Measurements from ENCODE around the gene CTNNA3. TPM values are rescaled to one million over a fixed set of nuclear protein-coding genes. Genes with fewer than 3 reads are reported as not detected.

Gene CTNNA3
- total RNA-seq, 1 experiment from 2014 or later: 0.85 TPM

DNA sequence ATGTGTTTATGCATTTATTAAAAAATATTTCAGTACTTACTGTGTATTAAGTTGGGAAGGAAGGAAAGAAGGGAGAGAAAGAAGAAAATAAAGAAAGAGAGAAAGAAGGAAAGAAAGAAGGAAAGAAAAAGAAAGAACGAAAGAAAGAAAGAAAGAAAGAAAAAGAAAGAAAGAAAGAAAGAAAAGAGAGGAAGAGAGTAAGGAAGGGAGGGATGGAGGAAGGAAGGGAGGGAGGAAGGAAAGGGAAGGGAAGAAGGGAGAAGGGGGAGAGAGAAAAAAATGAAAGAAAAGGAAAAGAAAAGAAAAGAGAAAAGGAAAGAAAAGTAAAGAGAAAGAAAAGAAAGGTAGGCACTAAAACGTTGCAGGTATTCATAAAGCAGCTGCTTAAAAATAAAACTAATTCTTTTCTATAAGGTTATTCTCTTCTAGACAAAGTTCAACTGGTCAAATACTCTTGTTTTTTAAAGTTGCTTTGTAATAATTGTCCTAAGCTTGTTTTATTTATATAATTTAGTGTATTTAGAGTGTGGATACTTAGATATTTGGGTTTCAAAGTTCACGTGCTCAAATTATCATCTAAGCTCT, 1473.4 kb downstream of the CTNNA3 start:
- DNase-seq (ENCODE audit: low read depth, low spot score) (no peak), ATAC-seq (no peak)
- TF ChIP-seq TCF7L2 (IDR thresholded peaks at IDR 0.05; ENCODE audit: low read depth, low read length) (no peak), POLR2AphosphoS5 (IDR thresholded peaks at IDR 0.05; ENCODE audit: low read depth, low read length) (no peak), SIN3A (IDR thresholded peaks at IDR 0.05; ENCODE audit: borderline replicate concordance, insufficient read depth, low read depth, low read length) (no peak)
- TF ChIP-seq, protein P1, sequence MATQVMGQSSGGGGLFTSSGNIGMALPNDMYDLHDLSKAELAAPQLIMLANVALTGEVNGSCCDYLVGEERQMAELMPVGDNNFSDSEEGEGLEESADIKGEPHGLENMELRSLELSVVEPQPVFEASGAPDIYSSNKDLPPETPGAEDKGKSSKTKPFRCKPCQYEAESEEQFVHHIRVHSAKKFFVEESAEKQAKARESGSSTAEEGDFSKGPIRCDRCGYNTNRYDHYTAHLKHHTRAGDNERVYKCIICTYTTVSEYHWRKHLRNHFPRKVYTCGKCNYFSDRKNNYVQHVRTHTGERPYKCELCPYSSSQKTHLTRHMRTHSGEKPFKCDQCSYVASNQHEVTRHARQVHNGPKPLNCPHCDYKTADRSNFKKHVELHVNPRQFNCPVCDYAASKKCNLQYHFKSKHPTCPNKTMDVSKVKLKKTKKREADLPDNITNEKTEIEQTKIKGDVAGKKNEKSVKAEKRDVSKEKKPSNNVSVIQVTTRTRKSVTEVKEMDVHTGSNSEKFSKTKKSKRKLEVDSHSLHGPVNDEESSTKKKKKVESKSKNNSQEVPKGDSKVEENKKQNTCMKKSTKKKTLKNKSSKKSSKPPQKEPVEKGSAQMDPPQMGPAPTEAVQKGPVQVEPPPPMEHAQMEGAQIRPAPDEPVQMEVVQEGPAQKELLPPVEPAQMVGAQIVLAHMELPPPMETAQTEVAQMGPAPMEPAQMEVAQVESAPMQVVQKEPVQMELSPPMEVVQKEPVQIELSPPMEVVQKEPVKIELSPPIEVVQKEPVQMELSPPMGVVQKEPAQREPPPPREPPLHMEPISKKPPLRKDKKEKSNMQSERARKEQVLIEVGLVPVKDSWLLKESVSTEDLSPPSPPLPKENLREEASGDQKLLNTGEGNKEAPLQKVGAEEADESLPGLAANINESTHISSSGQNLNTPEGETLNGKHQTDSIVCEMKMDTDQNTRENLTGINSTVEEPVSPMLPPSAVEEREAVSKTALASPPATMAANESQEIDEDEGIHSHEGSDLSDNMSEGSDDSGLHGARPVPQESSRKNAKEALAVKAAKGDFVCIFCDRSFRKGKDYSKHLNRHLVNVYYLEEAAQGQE (IDR thresholded peaks at IDR 0.05; ENCODE audit: insufficient read depth in 1 of 2, low read depth in 2 of 2, low read length in 1 of 2): no peak
- TF ChIP-seq, protein P2, sequence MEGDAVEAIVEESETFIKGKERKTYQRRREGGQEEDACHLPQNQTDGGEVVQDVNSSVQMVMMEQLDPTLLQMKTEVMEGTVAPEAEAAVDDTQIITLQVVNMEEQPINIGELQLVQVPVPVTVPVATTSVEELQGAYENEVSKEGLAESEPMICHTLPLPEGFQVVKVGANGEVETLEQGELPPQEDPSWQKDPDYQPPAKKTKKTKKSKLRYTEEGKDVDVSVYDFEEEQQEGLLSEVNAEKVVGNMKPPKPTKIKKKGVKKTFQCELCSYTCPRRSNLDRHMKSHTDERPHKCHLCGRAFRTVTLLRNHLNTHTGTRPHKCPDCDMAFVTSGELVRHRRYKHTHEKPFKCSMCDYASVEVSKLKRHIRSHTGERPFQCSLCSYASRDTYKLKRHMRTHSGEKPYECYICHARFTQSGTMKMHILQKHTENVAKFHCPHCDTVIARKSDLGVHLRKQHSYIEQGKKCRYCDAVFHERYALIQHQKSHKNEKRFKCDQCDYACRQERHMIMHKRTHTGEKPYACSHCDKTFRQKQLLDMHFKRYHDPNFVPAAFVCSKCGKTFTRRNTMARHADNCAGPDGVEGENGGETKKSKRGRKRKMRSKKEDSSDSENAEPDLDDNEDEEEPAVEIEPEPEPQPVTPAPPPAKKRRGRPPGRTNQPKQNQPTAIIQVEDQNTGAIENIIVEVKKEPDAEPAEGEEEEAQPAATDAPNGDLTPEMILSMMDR (IDR thresholded peaks at IDR 0.05): no peak
- intact Hi-C loops (cut with micrococcal nuclease; ENCODE audit: unreplicated experiment) (no loop called here), in situ Hi-C loops (cut with HindIII; ENCODE audit: low pct_unique_long_range_greater_than_20kb, low sequenced_read_pairs) (no loop called here)
- Histone ChIP-seq H3K27me3 (ENCODE audit: control insufficient read depth, insufficient read depth, low read length) (no peaks in the 10 kb centered on the region), H3K4me1 (ENCODE audit: control insufficient read depth, insufficient read depth, low read length) (no peaks in the 10 kb centered on the region), H3K27ac (ENCODE audit: low read length) (no peak overlapping the region), H3K36me3 (ENCODE audit: control insufficient read depth, insufficient read depth, low read length) (no peaks in the 10 kb centered on the region), H3K4me3 (ENCODE audit: low read depth in 2 of 2, low read length in 2 of 2) (no peak overlapping the region), H3K9me3 (ENCODE audit: control insufficient read depth, insufficient read depth, low read depth, low read length) (no peaks in the 10 kb centered on the region; the same call in 1 of the 2 replicates)
- CTCF ChIA-PET: no interaction called here
- POLR2A ChIA-PET: no interaction called here
- no TSS peak for BruUV-seq (replicated peaks)

DNA sequence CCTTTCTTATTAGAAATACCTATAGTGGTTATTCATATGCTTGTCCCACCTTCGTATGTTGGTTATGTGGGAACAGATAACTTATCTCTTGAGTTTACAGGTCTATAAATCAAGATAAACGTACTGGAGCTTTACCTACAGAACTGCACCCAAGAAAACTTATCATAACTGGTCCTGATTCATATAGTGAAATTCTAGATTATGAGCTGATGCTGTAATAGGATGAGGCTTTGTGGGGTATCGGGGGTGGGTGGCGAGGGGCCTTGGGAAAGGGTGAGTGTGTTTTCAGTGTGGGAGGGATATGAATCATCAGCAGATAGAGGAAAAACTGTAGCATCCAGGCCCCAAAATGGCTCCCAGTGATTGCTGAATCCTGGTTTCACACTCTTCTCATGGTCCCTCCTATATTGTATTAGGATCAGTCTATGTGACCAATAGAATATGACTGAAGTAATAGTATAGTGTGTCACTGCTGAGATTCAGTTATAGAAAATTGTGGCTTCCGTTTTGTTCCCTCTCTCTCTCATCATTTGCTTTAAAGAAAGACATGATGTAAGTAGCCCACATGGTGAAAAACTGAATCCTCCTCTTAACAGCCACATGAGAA, 1476.9 kb downstream of the CTNNA3 start:
- H3K27ac ChIP-seq (ENCODE audit: low read length): no peak overlapping the region
- DNase-seq (ENCODE audit: low read depth, low spot score): no peak
- POLR2A ChIA-PET: no interaction called here
- H3K4me1 ChIP-seq (ENCODE audit: control insufficient read depth, insufficient read depth, low read length): no peaks in the 10 kb centered on the region
- no peaks in the 10 kb centered on the region for H3K36me3 ChIP-seq (ENCODE audit: control insufficient read depth, insufficient read depth, low read length)
- CTCF ChIA-PET: no interaction called here
- no peaks in the 10 kb centered on the region for H3K9me3 ChIP-seq (ENCODE audit: control insufficient read depth, insufficient read depth, low read depth, low read length)
- in situ Hi-C loops (cut with HindIII; ENCODE audit: low pct_unique_long_range_greater_than_20kb, low sequenced_read_pairs): no loop called here
- BruUV-seq (replicated peaks): no TSS peak
- H3K4me3 ChIP-seq (ENCODE audit: low read depth in 2 of 2, low read length in 2 of 2): no peak overlapping the region
- H3K27me3 ChIP-seq (ENCODE audit: control insufficient read depth, insufficient read depth, low read length): no peaks in the 10 kb centered on the region
- no peak for TF ChIP-seq TCF7L2 (IDR thresholded peaks at IDR 0.05; ENCODE audit: low read depth, low read length)
- intact Hi-C loops (cut with micrococcal nuclease; ENCODE audit: unreplicated experiment): no loop called here
- no peak for ATAC-seq

GRCh38 chr10:66218289-66218688, 1477.7 kb downstream of the CTNNA3 start:
- Histone ChIP-seq H3K27ac (ENCODE audit: low read length) (no peak overlapping the region), H3K9me3 (ENCODE audit: control insufficient read depth, insufficient read depth, low read depth, low read length) (no peaks in the 10 kb centered on the region), H3K4me1 (ENCODE audit: control insufficient read depth, insufficient read depth, low read length) (no peaks in the 10 kb centered on the region), H3K4me3 (ENCODE audit: low read depth in 2 of 2, low read length in 2 of 2) (no peak overlapping the region), H3K36me3 (ENCODE audit: control insufficient read depth, insufficient read depth, low read length) (no peaks in the 10 kb centered on the region), H3K27me3 (ENCODE audit: control insufficient read depth, insufficient read depth, low read length) (no peaks in the 10 kb centered on the region)
- TF ChIP-seq SIN3A (IDR thresholded peaks at IDR 0.05; ENCODE audit: borderline replicate concordance, insufficient read depth, low read depth, low read length): no peak
- TF ChIP-seq POLR2AphosphoS5 (IDR thresholded peaks at IDR 0.05; ENCODE audit: low read depth, low read length): no peak
- TF ChIP-seq TCF7L2 (IDR thresholded peaks at IDR 0.05; ENCODE audit: low read depth, low read length): no peak
- TF ChIP-seq, protein P1 (IDR thresholded peaks at IDR 0.05; ENCODE audit: insufficient read depth in 1 of 2, low read depth in 2 of 2, low read length in 1 of 2): no peak
- TF ChIP-seq, protein P2 (IDR thresholded peaks at IDR 0.05): no peak
- no TSS peak for BruUV-seq (replicated peaks)
- intact Hi-C loops (cut with micrococcal nuclease; ENCODE audit: unreplicated experiment) (no loop called here), in situ Hi-C loops (cut with HindIII; ENCODE audit: low pct_unique_long_range_greater_than_20kb, low sequenced_read_pairs) (no loop called here)
- CTCF ChIA-PET: no interaction called here
- ATAC-seq (no peak), DNase-seq (ENCODE audit: low read depth, low spot score) (no peak)
- POLR2A ChIA-PET: no interaction called here
